HL-60/S4 treated with retinoic acid at 250 ng/mL for 4 days and 3 days (cell line): ENCODE data around the gene ERICH4.
"Not testable (repeated sequence)": the region's sequence is repeated elsewhere in the genome, so short reads cannot be mapped to it uniquely, and the experiment has no call there.

ENCODE experiments used
- in situ Hi-C: fragments of 300-500 bp; cut with MboI; formaldehyde crosslinking; loops from 2 replicates; pipeline ENCODE4 v1.7.0; 2022; ENCODE audit warnings: low sequenced_read_pairs

ERICH4 gene

DNA sequence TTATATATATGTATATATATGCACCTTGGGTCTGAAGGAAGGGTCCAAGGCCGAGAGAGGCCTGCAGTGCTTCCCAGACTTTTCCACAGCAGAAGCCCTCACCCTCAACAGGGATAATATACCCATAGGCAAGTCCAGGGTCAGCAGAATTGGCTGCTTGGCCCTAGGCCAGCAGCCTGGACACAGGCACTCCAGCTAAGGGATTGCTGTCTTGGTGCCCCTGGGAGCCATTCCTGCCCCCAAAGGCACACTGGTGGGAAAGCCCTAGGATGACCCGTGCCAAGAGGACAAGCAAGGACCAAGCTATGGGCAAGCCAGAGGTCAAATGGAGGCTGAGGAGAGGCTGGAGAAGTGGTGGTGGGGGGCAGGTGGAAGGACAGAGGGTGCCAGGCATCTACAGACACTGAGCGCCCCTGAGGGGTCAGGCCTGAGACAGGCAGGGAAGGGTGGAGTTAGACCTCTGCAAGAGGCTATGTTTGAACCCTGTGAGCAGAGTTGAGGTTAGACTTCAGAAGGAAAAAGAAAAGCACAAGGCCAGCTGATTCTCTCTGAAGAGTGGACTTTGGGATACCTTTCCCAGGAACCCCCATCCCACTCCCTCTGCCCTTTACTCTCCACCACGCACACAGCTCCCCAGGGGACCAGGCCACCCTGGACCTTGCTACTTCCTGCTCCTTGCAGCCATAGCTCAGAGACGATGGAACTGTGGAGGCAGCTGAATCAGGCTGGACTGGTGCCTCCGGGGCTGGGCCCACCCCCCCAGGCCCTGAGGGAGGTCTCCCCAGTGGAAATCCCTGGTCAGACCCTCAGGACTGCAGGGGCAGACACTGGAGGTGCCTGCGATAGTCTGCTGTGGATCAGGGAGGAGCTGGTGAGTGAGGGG is at the start of gene ERICH4:
Gene ERICH4 (plus strand): TSS at position 684 of the 883 bp plus-strand sequence. CDS start 14 bp downstream, at position 698.
- in situ Hi-C loops: loop anchor here (10.0 kb wide), 1 partner anchor 132 kb away; the partner anchor contains the start of gene CEACAM21

GRCh38 chr19:41395355-41395754 is 47.6 kb upstream of the ERICH4 start:
- in situ Hi-C loops: no loop called here

GRCh38 chr19:41397086-41398049 is 45.6 kb upstream of the ERICH4 start, which contains the start of the genes BCKDHA and EXOSC5:
Gene BCKDHA (plus strand): TSS chr19:41397818. CDS start chr19:41397828, 10 bp downstream.
Gene EXOSC5 (minus strand): TSS chr19:41397359. CDS start chr19:41397328, 31 bp downstream.
- in situ Hi-C loops: no loop called here

GRCh38 chr19:41398050-41398418 is 44.9 kb upstream of the ERICH4 start:
- in situ Hi-C loops: no loop called here

DNA sequence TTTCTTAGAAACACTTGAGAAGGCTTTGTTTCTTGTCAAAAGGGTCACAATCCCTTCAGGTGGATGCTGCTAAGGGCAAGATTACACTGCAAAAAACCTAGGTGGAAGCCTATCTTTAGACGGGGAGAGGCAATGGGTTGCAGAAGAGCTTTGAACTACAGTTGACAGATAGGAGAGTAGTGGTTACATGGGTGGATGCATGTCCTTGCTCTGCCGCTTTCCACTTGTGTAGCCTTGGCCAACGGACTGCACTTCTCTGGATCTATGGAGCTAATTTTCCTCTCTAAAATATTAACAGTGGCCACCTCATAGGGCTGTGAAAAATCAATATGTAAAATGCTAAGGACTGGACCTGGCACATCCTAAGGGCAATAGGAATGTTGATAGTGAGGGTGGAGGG is 44.4 kb upstream of the ERICH4 start:
- in situ Hi-C loops: no loop called here

GRCh38 chr19:41399091-41399490 is 43.9 kb upstream of the ERICH4 start:
- in situ Hi-C loops: no loop called here

GRCh38 chr19:41399525-41399924 is 43.4 kb upstream of the ERICH4 start:
- in situ Hi-C loops: no loop called here

DNA sequence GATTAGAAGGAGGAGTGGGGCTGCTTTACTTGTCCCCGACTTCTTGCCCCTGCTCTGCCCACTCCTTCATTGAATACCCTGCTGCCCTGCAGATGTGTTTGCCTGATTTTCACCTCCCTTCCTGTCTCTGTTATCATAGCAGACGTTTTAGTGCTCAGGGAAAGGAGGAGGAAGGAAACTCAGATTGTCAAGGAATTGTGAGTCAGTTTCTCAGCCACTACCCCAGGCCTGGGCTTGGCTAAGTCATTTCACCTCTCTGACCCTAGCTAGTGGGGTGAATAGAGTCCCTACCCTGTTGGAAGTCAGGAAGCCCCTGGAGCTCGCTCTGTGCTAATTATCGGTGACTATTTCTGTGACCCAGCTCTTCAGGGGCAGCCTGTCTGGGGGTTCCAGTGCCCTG is 41.5 kb upstream of the ERICH4 start:
- in situ Hi-C loops: no loop called here

GRCh38 chr19:41402010-41402409 is 40.9 kb upstream of the ERICH4 start:
- in situ Hi-C loops: no loop called here

GRCh38 chr19:41403181-41403970 is 39.6 kb upstream of the ERICH4 start:
- in situ Hi-C loops: no loop called here

DNA sequence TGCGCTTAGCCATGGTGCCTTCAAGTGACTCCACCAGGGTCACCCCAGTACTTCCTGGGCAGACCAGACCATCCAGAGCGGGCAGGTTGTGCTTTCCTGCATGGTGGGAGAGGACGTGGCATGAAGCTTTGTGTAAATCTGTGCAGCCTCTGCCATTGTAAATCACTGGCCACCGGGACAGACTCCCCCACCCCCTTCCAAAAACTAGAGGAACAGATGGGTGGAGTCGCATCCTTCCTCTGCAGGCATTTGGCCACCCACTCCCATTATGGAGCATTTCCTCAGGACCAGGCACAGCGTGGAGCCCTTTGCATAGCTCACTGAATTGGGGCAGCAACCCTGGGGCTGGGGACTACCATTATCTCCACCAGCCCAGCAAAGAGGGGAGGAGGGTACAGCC is 37.2 kb upstream of the ERICH4 start:
- in situ Hi-C loops: no loop called here

DNA sequence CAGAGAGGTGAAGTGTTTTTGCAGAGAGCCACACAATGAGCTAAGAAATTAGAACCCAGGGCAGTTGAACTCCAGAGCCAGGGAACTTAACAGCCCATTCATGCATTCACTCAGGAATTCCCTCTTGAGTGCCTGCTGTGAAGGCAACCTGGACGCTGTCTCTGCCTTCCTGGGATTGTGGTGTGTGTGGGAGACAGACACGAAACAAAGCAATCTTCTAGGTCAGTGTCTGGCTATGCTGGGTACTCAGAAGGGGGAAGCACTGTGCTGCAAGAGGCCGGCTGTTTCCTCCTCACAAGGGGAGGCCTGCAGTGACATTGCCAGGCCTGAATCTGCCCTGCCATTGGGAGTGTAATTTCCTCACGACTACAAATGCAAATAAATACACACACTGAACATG is 35.7 kb upstream of the ERICH4 start:
- in situ Hi-C loops: no loop called here

GRCh38 chr19:41408256-41408655 is 34.7 kb upstream of the ERICH4 start:
- in situ Hi-C loops: no loop called here

GRCh38 chr19:41408846-41409245 is 34.1 kb upstream of the ERICH4 start:
- in situ Hi-C loops: not testable (repeated sequence)

- in situ Hi-C loops: no loop called here
These were observed 33.7 kb upstream of the ERICH4 start for GRCh38 chr19:41409288-41409687.

DNA sequence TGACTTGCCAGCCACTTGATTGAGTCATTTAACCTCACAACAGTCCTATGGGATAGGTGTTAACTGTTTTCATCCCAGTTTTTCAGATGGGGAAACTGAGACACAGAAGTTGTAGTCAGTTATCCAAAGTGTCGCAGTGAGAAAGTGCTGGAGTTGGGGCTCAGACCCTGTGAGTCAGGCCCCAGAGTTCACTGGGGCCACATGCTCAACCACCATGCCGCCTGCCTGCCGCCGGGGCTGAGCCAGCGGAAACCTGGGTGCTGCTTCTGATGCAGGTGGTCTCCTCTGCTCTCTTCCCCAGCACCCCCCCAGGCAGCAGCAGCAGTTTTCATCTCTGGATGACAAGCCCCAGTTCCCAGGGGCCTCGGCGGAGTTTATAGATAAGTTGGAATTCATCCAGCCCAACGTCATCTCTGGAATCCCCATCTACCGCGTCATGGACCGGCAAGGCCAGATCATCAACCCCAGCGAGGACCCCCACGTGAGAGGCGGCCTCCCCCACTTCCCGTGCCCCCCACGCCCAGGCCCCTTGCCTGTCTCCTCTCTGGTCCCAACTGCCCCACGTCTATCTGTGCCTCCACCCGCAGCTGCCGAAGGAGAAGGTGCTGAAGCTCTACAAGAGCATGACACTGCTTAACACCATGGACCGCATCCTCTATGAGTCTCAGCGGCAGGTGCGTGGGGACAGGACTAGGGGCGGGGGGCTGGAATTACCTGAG is 32.5 kb upstream of the ERICH4 start:
- in situ Hi-C loops: no loop called here

DNA sequence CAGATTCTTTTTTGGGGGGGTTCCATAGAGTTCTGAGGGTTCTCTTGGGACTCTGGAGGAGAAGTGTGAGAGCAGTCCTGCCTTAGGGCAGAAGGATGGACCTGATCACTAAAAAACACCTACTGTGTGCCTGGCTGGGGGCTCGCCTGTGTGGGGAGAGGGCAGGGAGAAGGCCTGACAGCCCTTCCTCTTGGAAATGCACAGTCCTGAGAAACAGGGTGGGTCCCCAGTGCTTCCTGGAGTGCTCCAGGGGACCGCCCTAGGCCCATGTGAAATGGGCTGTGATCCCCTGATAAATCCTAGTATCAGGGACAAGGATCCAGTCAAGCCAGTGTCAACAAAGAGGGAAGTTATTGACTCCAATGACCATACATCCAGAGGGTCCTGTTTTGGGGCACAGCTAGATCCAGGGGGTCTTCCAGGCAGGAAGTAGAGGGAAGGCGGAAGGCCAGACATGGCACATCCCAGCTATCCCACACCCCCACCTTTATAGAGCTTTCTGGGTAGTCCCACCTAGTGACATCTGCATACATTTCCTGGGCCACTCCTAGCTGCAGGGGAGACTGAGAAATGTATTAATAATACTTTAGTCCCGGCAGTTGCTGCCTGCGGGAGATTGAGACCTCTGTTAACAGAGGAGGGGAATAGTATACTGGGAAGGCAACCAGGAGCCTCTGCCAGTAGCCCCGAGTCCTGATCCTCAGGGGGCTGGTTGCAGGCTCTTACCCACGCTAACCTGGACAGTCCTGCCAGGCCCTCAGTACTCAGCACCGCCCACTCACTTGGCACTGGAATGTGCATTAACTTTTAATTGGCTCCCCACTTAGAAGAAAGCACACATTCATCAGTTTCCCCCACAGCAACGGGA is 31.6 kb upstream of the ERICH4 start:
- in situ Hi-C loops: no loop called here

GRCh38 chr19:41411968-41412265 is 31.0 kb upstream of the ERICH4 start:
- in situ Hi-C loops: no loop called here

GRCh38 chr19:41412953-41413352 is 30.0 kb upstream of the ERICH4 start:
- in situ Hi-C loops: no loop called here
